Omental fat pad (tissue), 4 donors: Measurements from ENCODE around the gene GYG1. TPM values are rescaled to one million over a fixed set of nuclear protein-coding genes. Genes with fewer than 3 reads are reported as not detected.
A peak's percentile ranks its signal among the peaks of the same experiment; 100 is the strongest.

Experiments
- ATAC-seq: fragments of 150-250 bp; one replicate; pipeline ENCODE4 v1.9.1; 2016; ENCODE audit warnings: mild to moderate bottlenecking, moderate library complexity; ENCODE audit not compliant: low FRiP score
- DNase-seq: peaks from one replicate; pipeline ENCODE4 v3.0.0-alpha.2; 2019; ENCODE audit warnings: low spot score
- total RNA-seq, 4 donors: library from RNA; depleted of rRNA; stranded (reverse); fragments of >200 nt; gene quantifications; one replicate each; pipeline ENCODE4 v1.1.0, GENCODE V29; 2016
- TF ChIP-seq, protein P1 (sequence below), 3 donors: fragments of 450-650 bp; IDR thresholded peaks; one replicate each; pipeline ENCODE4 v1.5.1; 2016 to 2017; ENCODE audit warnings: antibody characterized with exemption in 3 of 3, mild to moderate bottlenecking in 3 of 3, moderate library complexity in 2 of 3

GYG1 gene
- total RNA-seq, 4 donors from 2014 or later = 23.2 to 40.8 (median 30.4) TPM

DNA sequence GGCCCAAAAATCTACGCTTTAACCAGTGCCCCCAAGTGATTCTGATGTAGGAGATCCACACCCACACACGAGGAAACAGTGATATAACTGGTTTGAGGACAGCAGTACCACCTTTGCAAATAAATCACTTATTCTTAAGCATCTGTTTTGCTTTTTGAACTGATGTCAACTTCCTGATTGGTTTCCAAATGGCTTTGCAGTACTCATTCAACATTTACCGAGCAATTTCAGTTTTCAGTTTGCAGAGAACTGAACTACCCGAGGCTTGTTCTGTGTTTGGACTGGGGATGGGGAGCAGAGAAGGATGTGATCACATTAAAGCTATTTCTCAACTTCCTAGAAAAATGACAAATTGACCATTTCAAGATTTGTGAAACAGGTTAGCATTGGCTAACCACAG, 1.1 kb upstream of the GYG1 start:
- TF ChIP-seq, protein P1, sequence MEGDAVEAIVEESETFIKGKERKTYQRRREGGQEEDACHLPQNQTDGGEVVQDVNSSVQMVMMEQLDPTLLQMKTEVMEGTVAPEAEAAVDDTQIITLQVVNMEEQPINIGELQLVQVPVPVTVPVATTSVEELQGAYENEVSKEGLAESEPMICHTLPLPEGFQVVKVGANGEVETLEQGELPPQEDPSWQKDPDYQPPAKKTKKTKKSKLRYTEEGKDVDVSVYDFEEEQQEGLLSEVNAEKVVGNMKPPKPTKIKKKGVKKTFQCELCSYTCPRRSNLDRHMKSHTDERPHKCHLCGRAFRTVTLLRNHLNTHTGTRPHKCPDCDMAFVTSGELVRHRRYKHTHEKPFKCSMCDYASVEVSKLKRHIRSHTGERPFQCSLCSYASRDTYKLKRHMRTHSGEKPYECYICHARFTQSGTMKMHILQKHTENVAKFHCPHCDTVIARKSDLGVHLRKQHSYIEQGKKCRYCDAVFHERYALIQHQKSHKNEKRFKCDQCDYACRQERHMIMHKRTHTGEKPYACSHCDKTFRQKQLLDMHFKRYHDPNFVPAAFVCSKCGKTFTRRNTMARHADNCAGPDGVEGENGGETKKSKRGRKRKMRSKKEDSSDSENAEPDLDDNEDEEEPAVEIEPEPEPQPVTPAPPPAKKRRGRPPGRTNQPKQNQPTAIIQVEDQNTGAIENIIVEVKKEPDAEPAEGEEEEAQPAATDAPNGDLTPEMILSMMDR (IDR thresholded peaks at IDR 0.05) = no peak
- ATAC-seq (no peak), DNase-seq (no peak)

DNA sequence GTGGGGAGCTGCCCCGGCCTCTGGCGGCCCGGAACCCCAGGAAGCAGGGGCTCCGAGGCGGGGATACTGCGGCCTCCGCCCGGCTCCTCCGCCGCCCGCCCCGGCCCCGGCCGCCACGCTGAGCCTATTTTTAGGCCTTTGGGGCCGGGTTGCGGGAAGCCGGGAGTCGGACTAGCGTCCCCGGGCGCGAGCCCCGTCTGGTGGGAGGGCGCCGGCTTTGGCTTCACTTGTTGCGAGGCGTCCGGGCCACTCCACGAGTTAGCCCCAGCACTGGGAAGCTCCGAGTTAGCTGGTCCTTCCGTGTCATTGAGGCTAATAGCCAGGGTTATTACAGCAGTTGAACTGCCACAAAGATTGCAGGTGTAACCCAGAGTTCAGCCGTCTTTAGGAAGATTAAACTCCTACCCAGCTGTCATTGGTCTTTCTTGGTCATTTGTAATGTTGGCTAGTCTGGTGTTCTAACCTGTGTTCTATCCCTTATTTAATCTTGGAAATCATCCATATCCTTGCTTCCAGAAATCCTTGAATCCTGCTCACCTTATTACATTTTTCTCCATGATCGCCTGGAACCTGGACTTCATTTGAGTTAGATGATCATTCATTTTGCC, 791 bp downstream of the GYG1 start:
- ATAC-seq (peak; percentile 22), DNase-seq (no peak)
- TF ChIP-seq, protein P1 (IDR thresholded peaks at IDR 0.05) = no peak

DNA sequence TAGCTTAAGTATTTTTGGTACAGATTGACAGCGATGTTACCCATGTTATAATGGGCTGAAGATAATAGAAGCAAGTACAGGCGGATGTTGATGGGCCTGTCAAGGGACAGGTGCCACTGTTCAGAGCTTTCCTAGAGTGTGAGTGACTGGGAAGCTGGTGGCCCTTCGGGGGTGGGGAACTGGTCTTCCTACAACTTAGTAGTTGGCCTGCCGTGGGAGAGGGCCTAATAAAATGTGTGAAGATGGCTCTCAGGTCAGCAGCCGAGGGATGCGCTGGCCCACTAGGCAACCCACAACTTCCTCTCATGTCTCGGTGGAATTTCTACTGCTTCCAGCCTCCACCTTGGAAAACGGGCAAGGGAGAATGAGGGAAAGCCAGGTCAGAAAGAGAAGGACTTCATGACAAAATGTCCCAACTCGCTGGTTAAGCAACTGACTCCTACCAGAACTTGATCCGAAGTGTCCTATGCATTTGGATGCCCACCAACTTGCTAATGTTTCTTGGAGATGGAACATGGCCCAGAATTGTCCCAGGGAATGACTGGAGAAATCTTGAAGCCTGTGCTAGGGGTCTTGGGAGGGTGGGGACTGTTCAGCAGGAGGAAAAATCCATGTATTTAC, 1.4 kb downstream of the GYG1 start:
- no peak for DNase-seq
- ATAC-seq = no peak
- TF ChIP-seq, protein P1 (IDR thresholded peaks at IDR 0.05) = no peak

DNA sequence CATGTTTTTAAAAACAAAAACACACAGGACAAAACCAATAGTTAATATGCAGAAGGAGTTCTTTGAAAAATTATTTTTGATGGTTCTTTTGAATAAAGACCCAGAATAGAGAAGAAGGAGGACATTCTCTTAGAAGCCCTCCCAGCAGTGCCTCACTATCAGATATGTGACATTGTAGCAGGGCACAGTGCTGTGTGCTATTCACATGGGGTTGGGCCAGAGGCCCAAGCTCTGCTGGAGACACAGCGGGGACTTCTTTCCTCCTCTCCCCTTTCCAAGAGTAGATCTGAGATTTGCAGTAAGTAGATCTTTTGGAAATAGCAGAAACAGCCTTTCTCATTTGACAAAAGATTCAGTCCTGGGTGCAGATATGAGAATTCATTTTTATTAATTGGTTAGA, 6.3 kb downstream of the GYG1 start:
- no peak for ATAC-seq
- no peak for DNase-seq
- TF ChIP-seq, protein P1 (IDR thresholded peaks at IDR 0.05) = no peak

DNA sequence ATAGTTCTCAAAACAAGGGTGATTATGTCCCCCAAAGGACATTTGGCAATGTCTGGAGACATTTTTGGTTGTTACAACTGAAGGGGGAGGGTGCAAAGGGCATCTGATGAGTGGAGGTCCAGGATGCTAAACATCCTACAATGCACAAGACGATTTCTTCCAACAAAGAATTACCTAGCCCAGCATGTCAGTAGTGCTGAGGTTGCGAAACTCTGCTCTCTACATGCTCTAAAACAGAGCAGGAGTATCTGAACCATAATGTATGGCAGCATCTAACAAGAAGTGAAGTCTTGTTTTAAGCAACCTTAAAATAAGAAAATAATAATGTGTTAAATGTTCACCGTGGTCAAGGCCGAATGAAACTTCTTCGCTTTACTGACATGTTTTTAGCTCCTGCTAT, 7.0 kb downstream of the GYG1 start:
- DNase-seq (no peak), ATAC-seq (no peak)
- TF ChIP-seq, protein P1 (IDR thresholded peaks at IDR 0.05) = no peak

DNA sequence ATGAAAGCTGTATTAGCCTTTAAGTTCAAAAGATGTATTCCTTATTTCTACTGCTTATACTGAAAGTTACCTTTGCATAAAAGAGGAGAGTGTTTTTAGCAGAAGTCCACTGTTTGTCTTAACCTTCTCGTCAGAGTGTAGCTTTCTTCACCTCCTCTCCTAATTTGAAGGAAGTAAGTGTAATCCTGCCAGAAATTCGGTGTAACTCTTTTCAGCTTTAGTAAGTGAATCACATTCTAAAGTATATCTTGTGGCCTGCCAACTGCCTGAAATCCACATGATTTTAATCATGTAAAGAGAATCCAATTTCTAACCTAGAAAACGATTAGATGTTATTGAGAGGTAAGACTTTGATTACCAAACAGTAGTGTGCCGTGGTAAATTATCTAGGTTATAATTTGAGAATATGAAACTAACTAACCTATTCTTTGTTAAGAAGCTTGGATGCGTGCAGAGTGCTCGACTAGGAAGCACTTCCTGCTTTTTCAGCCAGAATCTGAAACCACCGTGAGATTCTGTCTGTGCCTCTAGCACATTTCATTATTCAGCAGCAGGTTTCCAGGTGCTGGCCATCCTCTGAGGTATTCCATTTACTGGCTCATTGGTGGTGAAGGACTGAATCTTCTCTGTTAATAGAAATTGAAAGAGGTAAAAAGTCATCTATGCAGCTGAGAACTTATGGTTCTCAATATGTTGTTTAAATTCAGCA, 7.5 kb downstream of the GYG1 start:
- no peak for ATAC-seq
- TF ChIP-seq, protein P1 (IDR thresholded peaks at IDR 0.05) = no peak

More for the DNA sequence above, 7.5 kb downstream of the GYG1 start:
- DNase-seq = no peak
